Adrenal gland (tissue), 12 donors: ENCODE data around the gene COL24A1. TPM values are rescaled to one million over a fixed set of nuclear protein-coding genes. Genes with fewer than 3 reads are reported as not detected.

Source experiments
- DNase-seq, 7 donors: peaks; one replicate each; pipeline ENCODE4 v3.0.0-alpha.2; 2019 to 2020
- H3K27ac ChIP-seq, 5 donors: fragments of 200-600 bp; sonication (generic) in 4 of 5; 1 replicate in 3 of 5; 2 replicates in 2 of 5; pipeline versions ENCODE4 v1.5.1 to v1.8.0; 2016 to 2020; ENCODE audit warnings: mild to moderate bottlenecking in 1 of 5
- H3K27me3 ChIP-seq: fragments of 200-600 bp; 2 replicates; pipeline ENCODE4 v1.8.0; 2021
- H3K36me3 ChIP-seq, 2 donors: fragments of 200-600 bp; replicated peaks in 1 of 2; 1 replicate in 1 of 2; 2 replicates in 1 of 2; pipeline versions ENCODE4 v1.5.1 to v1.8.0; 2018 to 2022
- H3K4me1 ChIP-seq, 2 donors: fragments of 200-600 bp; replicated peaks in 1 of 2; 1 replicate in 1 of 2; 2 replicates in 1 of 2; pipeline versions ENCODE4 v1.5.1 to v1.8.0; 2018 to 2021
- H3K4me3 ChIP-seq, 4 donors: fragments of 200-600 bp; sonication (generic) in 3 of 4; one replicate each; pipeline ENCODE4 v1.5.1; 2016 to 2018
- H3K9me3 ChIP-seq, 3 donors: fragments of 200-600 bp; sonication (generic) in 1 of 3; replicated peaks in 1 of 3; 1 replicate in 2 of 3; 2 replicates in 1 of 3; pipeline versions ENCODE4 v1.5.1 to v1.8.0; 2016 to 2021
- CTCF ChIP-seq, 6 experiments: fragments of 450-650 bp in 4 of 6; fragments of 200-600 bp in 2 of 6; sonication (generic) in 1 of 6; IDR thresholded peaks; 1 replicate in 5 of 6; 2 replicates in 1 of 6; pipeline versions ENCODE4 v1.5.1 to v1.8.0; 2016 to 2021; ENCODE audit warnings: antibody characterized with exemption in 6 of 6, mild to moderate bottlenecking in 2 of 6, moderate library complexity in 1 of 6
- POLR2A ChIP-seq, 2 donors: fragments of 450-650 bp; IDR thresholded peaks; one replicate each; pipeline ENCODE4 v1.6.1; 2017; ENCODE audit warnings: antibody characterized with exemption in 2 of 2, mild to moderate bottlenecking in 2 of 2, moderate library complexity in 1 of 2
- WGBS, 4 donors: extraction: QIAGEN DNeasy Blood & Tissue Kit in 2 of 4; methylation state at CpG; one replicate each; pipeline versions ENCODE4 v1.1.5 to v1.1.7; 2013 to 2017; 5-methylcytosine and 5-hydroxymethylcytosine counted together
- intact Hi-C, 2 donors: fragments of 100-400 bp; cut with DNase I; formaldehyde crosslinking; loops; one replicate each; pipeline versions ENCODE4 v1.14.1 to v1.15.0; 2022 to 2023
- polyA plus RNA-seq, 3 donors: library from polyadenylated mRNA; stranded (reverse); fragments of 200-250 nt in 2 of 3; fragments of 350-450 nt in 1 of 3; fragmentation: Illumina TruSeq in 1 of 3; extraction: RNeasy Lipid Tissue Mini Kit (QIAGEN cat#74804) in 1 of 3; gene quantifications; one replicate each; pipeline ENCODE4 v1.2.3, GENCODE V29; 2013 to 2014
- total RNA-seq, 9 donors: library from RNA; depleted of rRNA in 4 of 9; stranded (reverse); fragments of >200 nt in 4 of 9; fragments of 120-200 nt in 1 of 9; fragmentation: NEBNext Ultra II Directional in 1 of 9; extraction: Animal tissue kit (Norgen Biotek cat#: 25700) in 1 of 9; gene quantifications; one replicate each; pipeline versions ENCODE4 v1.1.0 to v1.2.4, GENCODE V29; 2013 to 2023
- donor health status: healthy with polysubstance abuse.
- donor health status: Bipolar disorder and iron deficiency.
- donor health status: DM: yes; HTN: yes; CAD: no.
- donor health status: DM: no; HTN: no; CAD: no.
- donor health status: DM: no; HTN: no; CAD: no.
- donor health status: DM: yes; HTN: yes; CAD: no.

Gene COL24A1
- total and polyA plus RNA-seq, 12 donors: 0.02 to 0.50 (median 0.11) TPM; not detected in 3

- Histone ChIP-seq H3K4me3 (no peak overlapping the region), H3K27me3 (no peaks in the 10 kb centered on the region), H3K4me1 (no peaks in the 10 kb centered on the region), H3K9me3 (no peaks in the 10 kb centered on the region), H3K36me3 (no peaks in the 10 kb centered on the region), H3K27ac (no peak overlapping the region)
- DNase-seq: no peak
- 50 to 85% (median 80%) methylated on average over 1 of the region's 1 CpG for WGBS, 4 donors
- TF ChIP-seq CTCF (IDR thresholded peaks at IDR 0.05) (no peak), POLR2A (IDR thresholded peaks at IDR 0.05) (no peak)
- intact Hi-C loops: no loop called here
Observed at GRCh38 chr1:85762804-85763203, 393.8 kb downstream of the COL24A1 start.

- Histone ChIP-seq H3K27ac (no peak overlapping the region), H3K4me3 (no peak overlapping the region), H3K27me3 (no peaks in the 10 kb centered on the region), H3K36me3 (no peaks in the 10 kb centered on the region), H3K4me1 (no peaks in the 10 kb centered on the region), H3K9me3 (no peaks in the 10 kb centered on the region)
- 76 to 82% (median 79%) methylated on average over 5 of the region's 5 CpGs for WGBS, 4 donors
- intact Hi-C loops: no loop called here
- TF ChIP-seq POLR2A (IDR thresholded peaks at IDR 0.05): no peak
- TF ChIP-seq CTCF (IDR thresholded peaks at IDR 0.05): no peak
- DNase-seq: no peak
Observed at GRCh38 chr1:85756864-85757263, 399.7 kb downstream of the COL24A1 start.

- H3K4me1 ChIP-seq: no peaks in the 10 kb centered on the region
- H3K36me3 ChIP-seq: no peaks in the 10 kb centered on the region
- H3K9me3 ChIP-seq: no peaks in the 10 kb centered on the region
- no peak for DNase-seq
- H3K27ac ChIP-seq: no peak overlapping the region
- H3K27me3 ChIP-seq: no peaks in the 10 kb centered on the region
- TF ChIP-seq CTCF (IDR thresholded peaks at IDR 0.05) (no peak), POLR2A (IDR thresholded peaks at IDR 0.05) (no peak)
- intact Hi-C loops: no loop called here
- H3K4me3 ChIP-seq: no peak overlapping the region
- WGBS, 4 donors: 0 to 30% (median 0%) methylated on average over 1 of the region's 1 CpG
Observed at GRCh38 chr1:85748120-85748519, 408.5 kb downstream of the COL24A1 start.

GRCh38 chr1:85746777-85747176, 409.8 kb downstream of the COL24A1 start:
- no peaks in the 10 kb centered on the region for H3K36me3 ChIP-seq
- WGBS, 4 donors: 83 to 92% (median 88%) methylated on average over 3 of the region's 3 CpGs
- intact Hi-C loops: no loop called here
- H3K27me3 ChIP-seq: no peaks in the 10 kb centered on the region
- TF ChIP-seq POLR2A (IDR thresholded peaks at IDR 0.05) (no peak), CTCF (IDR thresholded peaks at IDR 0.05) (no peak)
- DNase-seq: no peak
- no peaks in the 10 kb centered on the region for H3K9me3 ChIP-seq
- no peak overlapping the region for H3K4me3 ChIP-seq
- no peaks in the 10 kb centered on the region for H3K4me1 ChIP-seq
- no peak overlapping the region for H3K27ac ChIP-seq
